Thoracic aorta (tissue), 2 donors: ENCODE results near the gene RNU5B-1. TPM values are rescaled to one million over a fixed set of nuclear protein-coding genes. Genes with fewer than 3 reads are reported as not detected.

Source experiments
- ATAC-seq: fragments of 150-250 bp; one replicate; pipeline ENCODE4 v1.8.0; 2017; ENCODE audit warnings: low read depth; ENCODE audit not compliant: insufficient number of reproducible peaks, low FRiP score
- DNase-seq: peaks from one replicate; pipeline ENCODE4 v3.0.0-alpha.2; 2020; ENCODE audit warnings: low spot score
- H3K27ac ChIP-seq, 2 donors: fragments of 200-600 bp; sonication (generic); 1 replicate in 1 of 2; 2 replicates in 1 of 2; pipeline ENCODE4 v1.5.1; 2016; ENCODE audit warnings: mild to moderate bottlenecking in 2 of 2, moderate library complexity in 2 of 2
- H3K27me3 ChIP-seq: fragments of 200-600 bp; sonication (generic); replicated peaks from 2 replicates; pipeline ENCODE4 v1.6.0; 2016; ENCODE audit warnings: mild to moderate bottlenecking; ENCODE audit not compliant: insufficient read depth
- H3K36me3 ChIP-seq: fragments of 200-600 bp; sonication (generic); one replicate; pipeline ENCODE4 v1.5.1; 2016
- H3K4me1 ChIP-seq, 2 donors: fragments of 200-600 bp; sonication (generic); 1 replicate in 1 of 2; 2 replicates in 1 of 2; pipeline versions ENCODE4 v1.5.1 to v1.6.0; 2016; ENCODE audit warnings: low read depth in 2 of 2, mild to moderate bottlenecking in 1 of 2; ENCODE audit not compliant: control insufficient read depth in 1 of 2
- H3K4me3 ChIP-seq: fragments of 200-600 bp; sonication (generic); 2 replicates; pipeline ENCODE4 v1.5.1; 2016; ENCODE audit warnings: mild to moderate bottlenecking
- H3K9me3 ChIP-seq: fragments of 200-600 bp; sonication (generic); 2 replicates; pipeline ENCODE4 v1.5.1; 2016
- total RNA-seq, 2 donors: library from RNA; depleted of rRNA; stranded (reverse); fragments of >200 nt; gene quantifications; one replicate each; pipeline versions ENCODE4 v1.1.0 to v1.2.3, GENCODE V29; 2016
- TF ChIP-seq, protein P1 (sequence below): fragments of 200-600 bp; sonication (generic); IDR thresholded peaks from one replicate; pipeline ENCODE4 v1.5.1; 2019; ENCODE audit warnings: antibody characterized with exemption

RNU5B-1 gene
- total RNA-seq, 2 donors from 2014 or later, result not detected

- H3K36me3 ChIP-seq, result no peaks in the 10 kb centered on the region
- no peak for DNase-seq
- H3K27ac ChIP-seq, result no peak overlapping the region
- no peak for ATAC-seq
- H3K27me3 ChIP-seq, result no peaks in the 10 kb centered on the region
- no peak overlapping the region for H3K4me3 ChIP-seq
- H3K9me3 ChIP-seq, result no peaks in the 10 kb centered on the region
- TF ChIP-seq, protein P1, sequence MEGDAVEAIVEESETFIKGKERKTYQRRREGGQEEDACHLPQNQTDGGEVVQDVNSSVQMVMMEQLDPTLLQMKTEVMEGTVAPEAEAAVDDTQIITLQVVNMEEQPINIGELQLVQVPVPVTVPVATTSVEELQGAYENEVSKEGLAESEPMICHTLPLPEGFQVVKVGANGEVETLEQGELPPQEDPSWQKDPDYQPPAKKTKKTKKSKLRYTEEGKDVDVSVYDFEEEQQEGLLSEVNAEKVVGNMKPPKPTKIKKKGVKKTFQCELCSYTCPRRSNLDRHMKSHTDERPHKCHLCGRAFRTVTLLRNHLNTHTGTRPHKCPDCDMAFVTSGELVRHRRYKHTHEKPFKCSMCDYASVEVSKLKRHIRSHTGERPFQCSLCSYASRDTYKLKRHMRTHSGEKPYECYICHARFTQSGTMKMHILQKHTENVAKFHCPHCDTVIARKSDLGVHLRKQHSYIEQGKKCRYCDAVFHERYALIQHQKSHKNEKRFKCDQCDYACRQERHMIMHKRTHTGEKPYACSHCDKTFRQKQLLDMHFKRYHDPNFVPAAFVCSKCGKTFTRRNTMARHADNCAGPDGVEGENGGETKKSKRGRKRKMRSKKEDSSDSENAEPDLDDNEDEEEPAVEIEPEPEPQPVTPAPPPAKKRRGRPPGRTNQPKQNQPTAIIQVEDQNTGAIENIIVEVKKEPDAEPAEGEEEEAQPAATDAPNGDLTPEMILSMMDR, result no peak
- no peaks in the 10 kb centered on the region for H3K4me1 ChIP-seq
Measured at GRCh38 chr15:65339416-65339815, 34.9 kb downstream of the RNU5B-1 start.

DNA sequence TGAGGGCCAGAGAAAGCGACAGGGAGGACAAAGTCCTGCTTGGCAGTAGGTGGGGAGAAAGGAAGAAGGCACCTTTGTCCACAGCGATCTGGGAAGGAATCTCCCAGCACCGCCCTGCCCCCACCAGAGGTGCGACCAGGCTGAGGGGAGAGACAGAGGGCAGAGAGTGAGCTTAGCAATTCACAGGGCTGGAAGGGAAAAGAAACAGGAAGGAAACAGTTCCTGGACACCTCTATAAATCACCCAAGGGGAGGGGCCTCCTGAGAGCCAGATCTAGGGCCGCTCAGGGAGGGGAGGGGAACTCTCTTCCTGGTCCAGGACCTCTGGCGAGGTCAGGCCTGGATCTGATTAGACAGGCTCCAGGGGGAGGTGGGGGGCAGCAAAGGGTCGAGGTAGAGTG lies 35.4 kb downstream of the RNU5B-1 start:
- Histone ChIP-seq H3K4me1 (no peaks in the 10 kb centered on the region), H3K27ac (no peak overlapping the region), H3K9me3 (no peaks in the 10 kb centered on the region), H3K27me3 (no peaks in the 10 kb centered on the region), H3K4me3 (no peak overlapping the region), H3K36me3 (no peaks in the 10 kb centered on the region)
- no peak for ATAC-seq
- TF ChIP-seq, protein P1, result no peak
- DNase-seq, result no peak

DNA sequence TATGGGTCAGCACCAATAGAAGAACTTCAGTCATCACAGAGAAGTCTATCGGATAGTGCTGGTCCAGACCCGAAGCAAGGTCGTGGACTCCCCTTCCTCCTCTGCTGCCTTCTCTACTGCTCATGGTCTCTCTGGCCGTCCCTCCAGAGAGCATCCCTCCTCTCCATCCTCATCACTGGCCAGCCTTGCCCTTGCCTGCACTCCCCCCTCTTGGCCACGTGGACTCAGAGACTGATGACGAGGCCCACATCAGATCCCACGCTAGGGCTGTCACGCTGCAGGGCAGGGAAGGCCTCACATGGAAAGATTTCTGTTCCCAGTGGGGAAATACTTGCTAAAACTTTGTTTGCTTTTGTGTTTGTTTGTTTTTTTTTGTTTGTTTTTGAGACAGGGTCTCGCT lies 38.0 kb downstream of the RNU5B-1 start:
- Histone ChIP-seq H3K36me3 (no peaks in the 10 kb centered on the region), H3K4me1 (no peaks in the 10 kb centered on the region), H3K27ac (no peak overlapping the region), H3K27me3 (no peaks in the 10 kb centered on the region), H3K9me3 (no peaks in the 10 kb centered on the region), H3K4me3 (no peak overlapping the region)
- TF ChIP-seq, protein P1, result no peak
- DNase-seq, result no peak
- ATAC-seq, result no peak

GRCh38 chr15:65343374-65343981 lies 39.0 kb downstream of the RNU5B-1 start:
- no peak for DNase-seq

DNA sequence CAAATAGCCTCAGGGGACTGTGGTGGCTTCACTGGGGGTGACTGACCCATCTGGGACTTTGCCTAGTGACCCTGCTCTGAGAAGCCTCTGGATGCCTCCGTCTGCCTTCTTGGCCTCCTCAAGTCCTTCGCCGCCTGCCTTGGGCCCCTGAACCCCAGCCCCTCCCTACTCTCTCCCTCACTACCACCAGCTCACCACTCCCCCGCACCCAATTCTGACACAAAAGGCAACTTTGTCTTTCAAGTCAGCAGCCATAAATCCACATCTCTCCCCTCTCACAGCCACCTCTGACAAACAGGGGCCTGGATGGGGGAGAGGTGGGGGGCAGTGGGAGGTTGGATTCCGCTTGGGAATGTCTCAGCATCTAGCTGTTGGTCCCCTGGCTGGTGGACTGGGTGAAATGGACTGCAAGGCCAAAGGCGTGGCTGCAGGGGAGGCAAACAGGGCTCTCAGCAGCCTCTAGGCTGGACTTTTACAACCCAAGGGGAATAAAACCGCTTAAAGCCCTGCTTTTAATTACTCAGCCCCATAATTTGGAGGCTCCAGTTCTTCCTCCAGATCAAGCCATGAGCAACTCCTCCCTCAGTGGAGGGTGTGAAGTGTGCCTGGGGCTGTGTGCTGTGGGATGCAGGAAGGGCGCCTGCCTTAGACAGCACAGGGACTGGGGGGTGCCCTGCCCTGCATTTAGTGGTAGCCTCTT lies 39.9 kb downstream of the RNU5B-1 start:
- no peak for ATAC-seq
- Histone ChIP-seq H3K36me3 (no peaks in the 10 kb centered on the region), H3K4me3 (no peak overlapping the region), H3K27me3 (no peaks in the 10 kb centered on the region), H3K4me1 (no peaks in the 10 kb centered on the region), H3K27ac (no peak overlapping the region), H3K9me3 (no peaks in the 10 kb centered on the region)
- DNase-seq, result no peak
- TF ChIP-seq, protein P1, result no peak

More at GRCh38 chr15:65343374-65343981, 39.0 kb downstream of the RNU5B-1 start:
- H3K4me3 ChIP-seq, result no peak overlapping the region
- H3K27ac ChIP-seq, result no peak overlapping the region
- no peaks in the 10 kb centered on the region for H3K9me3 ChIP-seq
- no peaks in the 10 kb centered on the region for H3K36me3 ChIP-seq
- no peak for ATAC-seq
- TF ChIP-seq, protein P1, result no peak
- H3K27me3 ChIP-seq, result no peaks in the 10 kb centered on the region
- no peaks in the 10 kb centered on the region for H3K4me1 ChIP-seq
